ENCODE results near the gene SP1.
"Not testable (repeated sequence)": the region's sequence is repeated elsewhere in the genome, so short reads cannot be mapped to it uniquely, and the experiment has no call there.

The SP1 gene

GRCh38 chr12:53414756-53415417 lies 34.9 kb downstream of the SP1 start:
- DNase-seq (ENCODE audit: low read depth): no peak

DNA sequence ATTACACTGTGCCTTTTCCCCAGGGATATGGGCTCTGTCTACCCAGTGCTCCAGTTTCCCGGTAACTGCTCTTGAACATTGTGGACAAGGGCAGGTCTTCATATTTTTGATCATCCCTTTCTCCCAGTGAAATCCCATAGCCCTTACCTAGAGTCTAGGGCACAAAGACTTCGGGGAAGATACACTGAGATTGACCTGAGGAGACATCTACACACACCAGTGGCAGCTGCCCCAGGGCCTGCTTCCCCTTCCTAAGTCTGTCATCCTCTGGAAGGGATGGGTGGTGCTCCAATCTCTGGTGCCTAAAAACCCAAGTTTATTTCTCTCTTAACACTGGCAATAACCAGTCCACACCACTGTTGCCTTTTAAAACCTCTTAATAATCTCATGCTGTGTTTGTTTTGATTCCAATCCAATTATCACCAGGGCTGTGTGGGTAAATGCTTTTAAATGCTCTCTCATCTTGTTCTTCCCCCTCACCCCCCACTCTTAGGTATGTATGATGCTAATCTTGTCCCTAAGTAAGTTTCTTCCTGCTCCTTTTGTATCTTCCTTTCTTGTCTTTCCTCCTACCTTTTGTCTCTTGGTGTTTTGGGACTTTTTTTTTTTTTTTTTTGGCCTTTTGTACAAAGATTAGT lies 35.9 kb downstream of the SP1 start:
- not testable (repeated sequence) for DNase-seq (ENCODE audit: low read depth)

- DNase-seq (ENCODE audit: low read depth): not testable (repeated sequence)
These were observed 37.4 kb downstream of the SP1 start for GRCh38 chr12:53417291-53417816.

DNA sequence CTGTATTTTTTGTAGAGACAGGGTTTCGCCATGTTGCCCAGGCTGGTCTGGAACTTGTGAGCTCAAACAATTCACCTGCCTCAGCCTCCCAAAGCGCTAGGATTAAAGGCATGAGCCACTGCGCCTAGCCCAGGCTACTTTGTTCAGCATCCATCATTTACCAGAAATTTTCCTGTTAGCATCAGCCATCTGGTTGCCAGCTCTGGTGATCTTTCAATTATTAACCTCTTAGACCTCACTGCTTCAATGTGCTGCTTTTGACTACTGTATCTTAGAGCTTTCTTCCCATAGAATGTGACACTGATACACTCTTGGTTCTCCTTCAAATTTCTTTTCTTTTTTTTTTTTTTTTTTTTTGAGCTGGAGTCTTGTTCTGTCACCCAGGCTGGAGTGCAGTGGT lies 38.2 kb downstream of the SP1 start:
- DNase-seq (ENCODE audit: low read depth): no peak

DNA sequence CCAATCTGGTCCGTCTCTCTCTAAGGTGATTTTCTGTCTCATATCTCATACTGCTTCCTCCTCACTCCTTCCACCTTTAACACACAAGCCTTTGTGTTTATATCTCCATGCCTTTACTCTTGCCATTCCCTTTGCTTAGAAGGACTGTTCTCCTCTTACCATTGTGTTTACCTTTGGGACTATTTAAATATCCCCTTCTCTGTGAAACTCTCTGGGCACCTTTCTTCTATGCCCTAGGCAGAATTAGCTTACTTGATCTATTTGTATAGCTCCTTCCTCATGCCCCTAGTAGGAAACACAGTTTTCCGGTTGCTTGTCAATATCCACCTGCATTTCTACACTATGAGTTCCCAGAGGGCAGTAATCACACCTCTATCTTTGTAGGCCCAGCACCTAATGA lies 39.8 kb downstream of the SP1 start:
- DNase-seq (ENCODE audit: low read depth): no peak

GRCh38 chr12:53422247-53422646 lies 42.3 kb downstream of the SP1 start:
- DNase-seq (ENCODE audit: low read depth): not testable (repeated sequence)

- DNase-seq (ENCODE audit: low read depth): no peak
These were observed 43.6 kb downstream of the SP1 start, which contains the start of gene AMHR2 for GRCh38 chr12:53423597-53423996. TSS of gene AMHR2 (plus strand) at chr12:53423855. CDS start at chr12:53423935, 80 bp downstream.

DNA sequence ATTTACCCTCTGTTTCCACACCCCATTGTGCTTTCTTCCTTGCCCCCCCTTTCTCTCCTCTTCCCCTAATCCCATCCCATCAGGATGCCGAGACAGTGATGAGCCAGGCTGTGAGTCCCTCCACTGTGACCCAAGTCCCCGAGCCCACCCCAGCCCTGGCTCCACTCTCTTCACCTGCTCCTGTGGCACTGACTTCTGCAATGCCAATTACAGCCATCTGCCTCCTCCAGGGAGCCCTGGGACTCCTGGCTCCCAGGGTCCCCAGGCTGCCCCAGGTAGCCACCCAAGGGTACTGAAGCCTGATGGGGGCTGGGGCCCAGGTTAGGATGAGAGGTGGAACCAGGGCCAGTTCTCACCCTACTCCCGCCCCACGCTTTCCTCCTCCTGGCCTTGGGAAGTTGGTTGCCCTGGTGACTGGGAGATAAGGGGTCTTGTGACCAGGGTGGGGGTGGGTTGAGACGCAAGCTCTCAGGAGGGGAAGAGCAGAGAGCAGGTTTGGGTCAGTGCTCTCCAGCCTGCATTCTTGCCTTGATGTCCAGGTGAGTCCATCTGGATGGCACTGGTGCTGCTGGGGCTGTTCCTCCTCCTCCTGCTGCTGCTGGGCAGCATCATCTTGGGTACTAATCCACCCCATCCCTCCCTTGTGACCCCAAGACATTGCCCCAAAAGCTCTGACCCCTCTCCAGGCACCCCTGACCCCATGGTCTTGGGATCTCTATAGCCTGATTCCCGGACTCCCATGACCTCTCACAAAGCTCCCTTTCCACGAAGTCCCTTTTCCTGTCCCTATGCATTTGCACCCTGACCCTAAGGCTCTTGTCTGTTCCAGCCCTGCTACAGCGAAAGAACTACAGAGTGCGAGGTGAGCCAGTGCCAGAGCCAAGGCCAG lies 44.9 kb downstream of the SP1 start:
- no peak for DNase-seq (ENCODE audit: low read depth)

DNA sequence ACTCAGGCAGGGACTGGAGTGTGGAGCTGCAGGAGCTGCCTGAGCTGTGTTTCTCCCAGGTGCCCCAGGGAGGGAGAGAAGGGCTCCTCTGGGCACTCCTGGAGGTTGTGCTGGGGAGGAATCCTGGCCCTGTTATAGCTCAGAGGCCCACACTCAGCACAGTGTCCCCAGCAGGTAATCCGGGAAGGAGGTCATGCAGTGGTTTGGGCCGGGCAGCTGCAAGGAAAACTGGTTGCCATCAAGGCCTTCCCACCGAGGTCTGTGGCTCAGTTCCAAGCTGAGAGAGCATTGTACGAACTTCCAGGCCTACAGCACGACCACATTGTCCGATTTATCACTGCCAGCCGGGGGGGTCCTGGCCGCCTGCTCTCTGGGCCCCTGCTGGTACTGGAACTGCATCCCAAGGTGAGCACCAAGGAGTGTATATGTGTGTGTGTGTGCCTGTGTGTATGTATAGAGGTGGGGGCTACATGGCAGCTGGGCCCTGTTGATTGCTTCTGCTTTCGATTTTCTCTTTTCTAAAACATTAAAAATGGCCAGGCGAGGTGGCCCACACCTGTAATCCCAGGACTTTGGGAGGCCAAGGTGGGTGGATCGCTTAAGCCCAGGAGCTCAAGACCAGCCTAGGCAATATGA lies 45.7 kb downstream of the SP1 start:
- DNase-seq (ENCODE audit: low read depth): no peak

- DNase-seq (ENCODE audit: low read depth): no peak
These were observed 48.1 kb downstream of the SP1 start for GRCh38 chr12:53427905-53428594.

DNA sequence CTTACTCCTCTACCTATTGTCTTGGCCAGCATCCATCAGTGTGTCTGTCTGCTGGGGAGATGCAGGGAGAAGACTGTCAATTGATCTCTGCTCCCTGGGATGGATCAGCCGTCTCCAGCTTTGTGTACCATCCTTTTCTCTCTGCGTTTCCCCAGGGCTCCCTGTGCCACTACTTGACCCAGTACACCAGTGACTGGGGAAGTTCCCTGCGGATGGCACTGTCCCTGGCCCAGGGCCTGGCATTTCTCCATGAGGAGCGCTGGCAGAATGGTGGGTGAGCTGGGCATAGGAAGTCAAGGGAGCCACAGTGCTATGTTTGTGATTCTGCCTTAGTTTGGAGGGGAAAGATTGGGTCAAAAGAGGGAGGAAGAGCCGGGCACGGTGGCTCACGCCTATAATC lies 48.8 kb downstream of the SP1 start:
- no peak for DNase-seq (ENCODE audit: low read depth)

DNA sequence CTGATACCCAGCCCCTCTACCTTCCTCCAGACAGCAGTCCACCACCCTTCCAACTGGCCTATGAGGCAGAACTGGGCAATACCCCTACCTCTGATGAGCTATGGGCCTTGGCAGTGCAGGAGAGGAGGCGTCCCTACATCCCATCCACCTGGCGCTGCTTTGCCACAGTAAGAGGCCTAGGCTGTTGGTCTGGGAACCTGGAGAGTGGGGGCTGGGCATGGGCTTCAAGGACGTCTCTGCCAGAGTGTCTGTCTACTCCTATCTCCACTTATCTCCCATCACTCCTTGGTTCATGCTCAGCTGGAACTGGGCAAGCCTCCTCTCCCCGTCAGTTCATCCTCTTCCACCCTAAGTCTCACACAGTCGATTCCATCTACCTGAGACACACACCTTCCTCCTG lies 50.1 kb downstream of the SP1 start:
- no peak for DNase-seq (ENCODE audit: low read depth)

- no peak for DNase-seq (ENCODE audit: low read depth)
These were observed 51.2 kb downstream of the SP1 start for GRCh38 chr12:53431187-53431586.

- DNase-seq (ENCODE audit: low read depth): not testable (repeated sequence)
These were observed 55.4 kb downstream of the SP1 start for GRCh38 chr12:53435326-53435725.

- not testable (repeated sequence) for DNase-seq (ENCODE audit: low read depth)
These were observed 59.6 kb downstream of the SP1 start for GRCh38 chr12:53439582-53439981.

DNA sequence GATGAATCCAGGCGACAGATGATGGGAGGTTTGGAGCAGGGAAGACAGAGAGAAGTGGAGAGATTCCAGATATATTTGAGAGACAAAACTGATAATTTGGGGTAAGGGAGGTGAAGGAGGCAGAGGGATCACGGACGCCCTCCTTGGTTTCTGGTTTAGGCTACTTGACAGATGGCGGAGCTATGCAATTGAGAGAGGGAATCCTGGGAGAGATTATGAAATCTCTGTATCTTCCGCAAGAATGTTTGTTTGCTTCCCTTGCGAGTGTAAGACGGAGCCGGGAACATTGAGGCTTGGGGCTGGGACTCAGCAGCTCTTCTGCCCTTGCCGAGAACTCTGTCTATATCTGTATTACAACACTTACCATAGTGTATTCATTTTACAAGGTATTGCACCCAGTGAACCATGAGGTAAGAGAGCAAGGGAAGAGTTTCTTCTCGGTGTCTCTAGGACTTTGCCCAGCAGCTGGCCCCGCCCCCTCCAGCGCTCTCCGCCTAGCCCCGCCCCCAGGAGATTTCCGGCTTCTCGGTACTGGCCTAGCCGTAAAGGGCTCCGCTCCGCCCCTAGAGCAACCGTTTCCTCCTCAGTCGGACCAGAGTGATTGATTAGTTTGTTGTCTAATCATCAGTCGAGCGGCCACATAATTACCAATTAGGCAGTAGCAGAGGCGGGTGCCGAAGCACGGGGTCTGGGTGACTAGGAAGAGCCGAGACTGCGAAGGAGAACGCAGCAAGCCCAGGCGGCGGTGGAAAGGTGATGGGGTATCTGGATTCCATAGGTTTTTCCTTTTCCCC lies 61.3 kb downstream of the SP1 start, which contains the start of gene PRR13:
Gene PRR13 (plus strand): TSS at position 695 of the 794 bp plus-strand sequence. CDS start 981 bp downstream, outside the sequence.
- peak; percentile 90 for DNase-seq (ENCODE audit: low read depth)

GRCh38 chr12:53443955-53444354 lies 64.0 kb downstream of the SP1 start:
- DNase-seq (ENCODE audit: low read depth): no peak

- DNase-seq (ENCODE audit: low read depth): not testable (repeated sequence)
These were observed 64.8 kb downstream of the SP1 start for GRCh38 chr12:53444593-53445325.

DNA sequence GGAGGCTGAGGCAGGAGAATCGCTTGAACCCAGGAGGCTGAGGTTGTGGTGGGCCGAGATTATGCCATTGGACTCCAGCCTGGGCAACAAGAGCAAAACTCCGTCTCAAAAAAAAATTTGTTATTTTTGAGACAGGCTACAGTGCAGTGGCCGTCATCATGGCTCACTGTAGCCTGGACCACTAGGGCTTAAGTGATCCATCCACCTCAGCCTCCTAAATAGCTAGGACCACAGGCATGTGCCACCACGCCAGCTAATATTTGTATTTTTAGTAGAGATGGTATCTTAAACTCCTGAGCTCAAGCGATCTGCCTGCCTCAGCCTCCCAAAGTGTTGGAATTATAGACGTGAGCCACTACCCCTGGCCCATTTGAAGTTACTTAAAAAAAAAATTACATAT lies 71.0 kb downstream of the SP1 start:
- DNase-seq (ENCODE audit: low read depth): no peak

- DNase-seq (ENCODE audit: low read depth): peak; percentile 87
These were observed 71.7 kb downstream of the SP1 start, which contains the start of gene PCBP2 for GRCh38 chr12:53451661-53452158. TSS of gene PCBP2 (plus strand) at chr12:53452102. CDS start at chr12:53454801, 2,699 bp downstream.

Data from stimulated activated CD8-positive, alpha-beta memory T cell treated with anti-CD3 and anti-CD28 coated beads, Interleukin-15, amount 100 ng/mL, for 24 hours (primary cell).